GM21825 (cell line): ENCODE measurements around the gene FAM210B.
"Not testable (repeated sequence)": the region's sequence is repeated elsewhere in the genome, so short reads cannot be mapped to it uniquely, and the experiment has no call there.

Experiments
- ATAC-seq: cut with Tn5 transposase; IDR thresholded peaks from one replicate; pipeline ENCODE4 v1.9.1; 2021; ENCODE audit warnings: mild to moderate bottlenecking, moderate library complexity; ENCODE audit not compliant: unreplicated experiment

Gene FAM210B

DNA sequence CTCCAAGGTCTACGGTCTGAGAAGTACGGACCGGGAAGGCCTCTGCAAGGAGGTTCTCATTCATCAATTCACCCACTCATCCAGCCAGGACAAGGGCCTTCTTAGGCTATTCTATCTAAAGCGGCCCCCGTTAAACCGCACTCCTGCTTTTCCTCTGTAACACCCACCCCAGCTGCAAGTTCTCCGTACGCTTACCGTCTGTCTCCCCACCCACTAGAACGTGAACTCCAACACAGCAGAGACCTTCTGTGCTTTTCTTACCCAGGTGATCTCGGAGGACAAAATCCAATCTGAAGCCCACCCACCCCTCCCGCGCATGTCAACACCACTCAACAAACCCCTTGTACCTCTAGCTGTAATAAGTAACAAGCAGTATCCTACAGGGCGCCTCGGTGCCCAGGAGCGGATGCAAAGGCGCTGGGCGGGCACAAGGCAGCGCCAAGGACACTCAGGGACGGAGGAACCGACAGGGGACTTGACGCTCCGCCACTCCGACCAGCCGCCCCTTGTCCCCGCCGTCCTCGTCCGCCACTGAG lies 32.9 kb downstream of the FAM210B start:
- peak; percentile 39 for ATAC-seq

DNA sequence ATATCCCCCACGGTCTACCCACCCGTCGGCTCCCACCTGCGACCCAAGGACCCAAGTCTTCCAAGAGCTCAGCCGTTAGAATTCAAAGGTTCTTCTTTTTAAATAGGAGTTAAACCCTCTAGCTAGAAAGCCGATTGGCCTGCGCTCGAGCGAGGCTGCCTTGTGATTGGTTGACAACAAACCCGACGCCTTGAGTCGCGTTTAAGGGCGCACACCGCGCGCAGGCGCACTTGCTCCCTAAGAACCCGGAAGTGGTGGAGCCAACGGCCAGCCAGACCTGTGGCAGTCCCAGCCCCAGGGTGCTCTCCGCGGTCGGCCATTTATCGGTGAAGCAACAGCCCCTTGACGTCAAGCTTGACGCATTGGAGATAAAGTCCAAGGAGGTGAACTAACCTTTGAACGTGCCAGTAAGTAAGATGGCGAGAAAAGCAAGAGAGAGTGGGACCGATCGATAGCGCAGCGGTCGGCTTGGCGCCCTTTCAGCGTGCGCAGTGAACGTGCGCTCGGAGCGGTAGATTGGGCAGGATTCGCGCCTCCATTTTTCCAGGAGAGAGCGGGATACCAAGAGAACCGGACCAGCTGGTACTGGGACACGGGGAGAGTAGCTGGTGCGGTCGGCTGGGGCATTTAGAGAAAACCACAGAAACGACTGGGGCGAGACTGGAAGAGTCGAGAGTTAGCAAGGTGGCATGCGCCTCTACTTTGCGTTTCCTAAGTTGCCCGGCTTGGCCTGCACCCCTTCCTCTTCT lies 33.5 kb downstream of the FAM210B start, which contains the start of the genes AURKA and CSTF1:
AURKA (minus strand) TSS at position 84 of the 749 bp plus-strand sequence. CDS start 4,018 bp downstream, outside the sequence.
CSTF1 (plus strand) TSS at position 514 of the 749 bp plus-strand sequence. CDS start 2,908 bp downstream, outside the sequence.
- peak; percentile 92 for ATAC-seq

DNA sequence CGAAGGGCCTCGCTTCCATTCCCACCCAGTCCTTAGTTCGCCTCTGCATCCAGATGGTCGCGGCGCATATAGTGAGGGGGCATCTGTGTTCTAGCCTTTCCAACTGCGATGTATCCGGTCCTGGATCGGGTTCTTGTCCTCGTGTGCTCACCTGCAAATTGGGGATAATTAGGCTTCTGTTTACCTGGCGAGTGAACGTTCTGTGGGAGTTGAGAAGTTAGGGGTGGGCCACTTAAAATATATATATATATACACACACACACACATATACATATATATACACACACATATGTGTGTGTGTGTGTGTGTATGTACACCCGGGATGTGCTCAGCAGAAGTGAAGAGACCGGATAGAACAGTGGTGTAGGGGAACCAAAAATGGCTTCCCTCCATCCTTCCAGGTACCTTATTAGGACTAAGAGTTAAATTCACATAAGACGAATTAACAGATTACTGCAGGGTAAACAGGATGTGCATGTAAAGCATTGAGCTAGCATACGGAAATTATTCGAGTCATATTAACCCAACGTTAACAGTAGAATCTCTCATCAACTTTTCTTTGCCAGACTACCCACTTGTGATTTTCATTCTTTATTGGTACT lies 34.2 kb downstream of the FAM210B start:
- ATAC-seq: no peak

DNA sequence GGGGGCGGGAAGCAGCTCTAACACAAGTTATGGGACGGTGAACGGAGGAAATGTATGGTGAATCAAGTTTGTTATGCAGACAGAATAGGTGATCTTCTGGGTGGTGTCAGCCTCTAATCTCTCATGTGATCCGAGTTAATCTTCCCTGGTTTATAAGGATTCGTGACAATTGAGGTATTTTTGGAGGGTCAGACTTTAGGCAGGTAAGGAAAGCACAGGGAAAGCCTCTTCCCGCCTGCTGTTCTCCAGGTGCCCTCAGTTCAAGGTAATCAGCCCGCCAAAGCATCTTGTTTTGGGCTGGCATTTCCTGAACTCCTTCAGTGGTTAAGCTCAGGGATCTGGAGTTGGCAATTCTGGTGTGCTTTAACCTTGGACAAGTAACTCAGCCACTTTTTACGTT lies 34.9 kb downstream of the FAM210B start:
- no peak for ATAC-seq

DNA sequence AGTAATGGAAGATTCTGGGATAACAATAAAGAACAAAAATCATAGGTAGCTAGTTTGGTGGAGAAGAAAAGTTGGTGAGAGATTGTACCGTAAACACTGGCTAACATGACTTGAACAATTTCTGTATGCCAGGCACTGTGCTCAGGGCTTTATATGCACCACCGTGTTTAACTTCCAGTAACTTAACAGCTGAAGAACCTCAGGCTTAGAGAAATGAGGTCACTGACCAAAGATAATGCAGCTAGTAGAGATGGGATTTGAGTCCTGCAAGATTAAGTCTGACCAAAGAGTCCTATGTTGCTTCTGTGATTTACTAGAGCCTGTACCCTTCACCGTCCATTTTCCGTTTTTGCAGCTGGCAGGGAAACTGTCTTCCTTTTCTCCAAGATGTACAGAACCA lies 36.4 kb downstream of the FAM210B start:
- ATAC-seq: no peak

DNA sequence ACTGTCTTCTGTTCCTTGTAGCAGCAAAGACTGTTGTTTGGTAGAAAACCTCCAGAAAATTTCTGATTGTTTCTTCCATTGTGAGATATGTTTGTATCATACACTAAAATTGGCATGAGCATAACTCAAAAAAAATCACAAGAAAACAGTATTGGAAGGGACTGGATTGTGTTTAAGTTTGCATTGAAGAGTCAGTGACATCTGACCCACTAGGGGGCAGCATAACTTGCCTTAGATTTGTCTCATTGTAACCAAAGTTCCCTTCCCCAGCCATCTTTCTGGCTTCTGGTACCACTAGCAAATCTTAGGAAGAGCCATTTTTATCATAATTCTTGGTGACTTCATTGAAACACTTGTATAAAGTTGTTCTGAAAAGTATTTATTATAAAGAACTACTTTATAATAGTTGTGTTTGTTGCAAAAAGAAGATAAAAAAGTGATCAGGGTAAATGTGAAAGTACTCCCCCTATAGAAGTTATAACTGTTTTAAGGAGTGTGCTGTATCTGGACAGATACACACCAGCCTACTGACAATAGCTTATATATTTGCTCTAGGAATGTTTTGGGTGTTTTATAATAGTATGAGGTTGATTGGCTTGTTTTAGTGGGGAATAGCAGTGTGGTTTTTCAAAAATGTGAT lies 41.3 kb downstream of the FAM210B start:
- ATAC-seq: peak; percentile 73

DNA sequence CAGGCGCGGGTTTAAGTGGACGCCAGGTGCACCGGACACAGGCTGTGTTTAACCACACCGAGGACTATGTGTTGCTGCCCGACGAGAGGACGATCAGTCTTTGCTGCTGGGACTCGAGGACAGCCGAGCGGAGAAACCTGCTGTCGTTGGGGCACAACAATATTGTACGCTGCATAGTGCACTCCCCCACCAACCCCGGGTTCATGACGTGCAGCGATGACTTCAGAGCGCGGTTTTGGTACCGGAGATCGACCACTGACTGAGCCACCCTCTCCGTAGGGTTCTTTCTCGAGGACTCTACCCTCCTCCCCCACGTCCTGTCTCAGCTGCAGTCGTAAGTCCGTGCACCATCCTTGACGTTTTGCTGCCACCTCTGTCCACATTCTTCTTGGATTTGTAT lies 44.7 kb downstream of the FAM210B start:
- ATAC-seq: no peak

DNA sequence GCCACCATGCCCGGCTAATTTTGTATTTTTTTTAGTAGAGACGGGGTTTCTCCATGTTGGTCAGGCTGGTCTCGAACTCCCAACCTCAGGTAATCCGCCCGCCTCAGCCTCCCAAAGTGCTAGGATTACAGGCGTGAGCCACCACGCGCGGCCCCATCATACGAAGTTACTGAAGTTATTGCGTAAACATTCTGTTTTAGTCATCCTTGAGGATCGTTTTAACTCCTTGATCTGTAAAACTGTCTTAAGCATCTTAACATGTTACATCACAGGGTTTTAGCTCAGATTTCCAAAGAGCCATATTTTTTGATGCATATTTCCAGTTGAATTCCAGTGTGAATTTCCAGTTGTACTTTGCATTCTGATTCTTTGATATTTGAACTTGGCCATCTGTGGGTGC lies 46.6 kb downstream of the FAM210B start:
- ATAC-seq: not testable (repeated sequence)

DNA sequence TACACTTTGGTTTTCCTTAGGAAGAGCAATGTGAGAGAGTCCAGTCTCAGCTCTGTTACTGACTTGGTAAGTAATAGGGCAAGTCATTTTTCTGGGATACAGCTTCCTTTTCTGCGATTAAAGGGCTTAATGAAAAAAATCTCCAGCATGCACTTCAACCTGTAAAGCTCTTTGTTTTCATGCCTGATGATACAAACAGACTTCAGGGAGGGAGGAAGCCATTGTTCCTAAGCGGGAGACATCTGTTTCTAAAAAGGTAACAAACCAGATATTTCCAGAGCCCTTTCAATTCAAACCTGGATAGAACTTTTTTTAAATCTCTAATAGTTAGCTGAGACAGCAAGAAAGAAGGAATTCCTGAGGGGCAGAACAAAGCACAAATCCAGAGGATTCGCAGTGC lies 48.1 kb downstream of the FAM210B start:
- ATAC-seq: no peak

DNA sequence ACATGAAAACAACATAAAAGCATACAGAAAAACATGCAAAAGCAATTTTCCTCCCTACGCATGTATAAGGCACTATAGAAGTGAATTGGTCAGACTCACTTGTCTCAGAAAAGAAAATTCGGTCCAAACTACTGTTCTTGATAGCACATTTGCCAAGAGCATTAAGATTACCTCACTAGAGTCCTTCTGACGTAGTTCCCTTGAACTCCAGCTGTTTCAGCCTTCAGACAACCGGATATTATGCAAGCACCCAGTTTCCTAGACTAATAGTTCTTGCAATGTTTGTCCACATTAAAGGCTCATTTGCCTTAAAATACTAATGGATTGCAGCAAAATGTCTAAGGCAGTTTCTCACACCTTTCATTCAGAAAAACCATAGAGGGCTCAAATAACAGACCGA lies 50.7 kb downstream of the FAM210B start:
- ATAC-seq: no peak

DNA sequence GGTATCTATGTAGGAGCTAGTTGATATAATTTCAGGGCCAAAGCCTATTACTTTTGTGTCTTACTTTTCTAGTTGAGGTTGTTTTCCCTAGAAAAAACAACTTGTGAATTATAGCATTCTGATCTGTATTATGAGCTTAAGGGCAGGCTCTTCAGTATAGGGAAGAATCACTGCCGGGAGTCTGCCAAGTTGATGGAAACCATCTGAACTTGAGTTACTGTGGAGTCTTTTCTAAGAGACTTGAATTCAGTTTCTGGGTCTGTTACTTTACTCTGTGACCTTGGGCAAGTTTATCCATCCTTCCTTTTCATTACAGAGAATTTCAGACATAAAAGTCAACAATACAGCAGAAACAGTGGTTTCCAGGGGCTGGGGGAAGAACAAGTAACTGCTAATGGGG lies 51.2 kb downstream of the FAM210B start:
- no peak for ATAC-seq

DNA sequence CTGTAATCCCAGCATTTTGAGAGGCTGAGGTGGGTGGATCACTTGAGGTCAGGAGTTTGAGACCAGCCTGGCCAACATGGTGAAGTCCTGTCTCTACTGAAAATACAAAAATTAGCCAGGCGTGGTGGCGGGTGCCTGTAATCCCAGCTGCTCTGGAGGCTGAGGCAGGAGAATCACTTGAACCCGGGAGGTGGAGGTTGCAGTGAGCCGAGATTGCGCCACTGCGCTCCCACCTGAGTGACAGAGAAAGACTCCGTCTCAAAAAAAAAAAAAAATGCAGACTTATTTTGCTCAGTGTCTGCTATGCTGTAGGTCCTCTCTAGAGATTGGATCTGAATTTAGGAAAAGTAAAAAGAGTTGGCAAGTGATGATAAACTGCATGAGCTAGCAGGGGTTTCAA lies 52.5 kb downstream of the FAM210B start:
- not testable (repeated sequence) for ATAC-seq

DNA sequence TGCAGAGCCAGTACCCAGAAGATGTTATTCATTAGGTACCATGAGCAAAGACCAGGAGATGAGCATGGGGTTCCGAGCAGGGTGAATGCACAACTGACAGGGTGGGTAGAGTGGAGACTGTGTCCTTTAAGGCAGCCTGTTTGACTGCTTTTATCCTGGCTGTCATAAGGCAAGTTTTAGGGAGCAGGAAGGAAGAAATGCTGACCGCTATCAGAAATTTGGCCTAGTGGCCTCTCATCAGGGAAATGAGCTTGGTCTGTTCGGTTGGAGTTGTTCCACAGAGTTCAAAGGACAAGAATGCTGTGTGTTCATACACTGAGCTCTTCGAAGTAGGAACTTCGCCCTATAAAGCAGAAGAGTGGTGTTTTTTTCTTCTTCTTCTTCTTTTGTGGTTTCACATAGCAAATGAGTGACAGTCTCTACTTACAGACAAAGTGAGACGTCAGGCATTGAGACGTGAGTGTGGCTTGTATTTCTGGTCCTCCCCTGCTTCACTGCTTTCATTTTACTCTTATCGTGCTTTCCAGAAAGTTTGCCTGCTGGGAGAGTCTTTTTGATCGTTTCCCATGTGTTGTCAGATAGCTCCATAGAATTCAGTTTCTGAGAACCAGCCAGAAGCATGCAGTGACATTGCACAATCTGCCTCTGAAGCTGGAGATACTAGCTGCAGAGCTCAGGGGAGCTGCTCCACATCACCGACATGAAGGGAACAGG lies 53.1 kb downstream of the FAM210B start, which contains the start of gene CASS4:
CASS4 (plus strand) TSS at position 502 of the 714 bp plus-strand sequence; CDS start at position 701, 199 bp downstream.
- ATAC-seq: peak; percentile 71

DNA sequence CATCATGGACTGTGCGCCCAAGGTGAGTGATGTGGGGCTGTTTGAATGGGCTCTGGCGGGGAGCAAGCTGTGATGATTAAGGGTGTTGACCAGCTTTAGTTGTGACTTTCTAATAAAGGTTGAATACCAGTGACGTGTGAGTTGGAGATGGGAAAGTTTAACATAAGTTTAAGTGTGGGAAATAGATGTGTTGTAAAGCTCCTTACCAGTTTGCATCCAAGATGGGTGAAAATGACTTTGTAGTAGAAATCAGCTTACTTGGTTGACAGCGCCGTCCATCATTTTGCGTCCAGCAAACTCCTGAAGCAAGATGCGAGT lies 53.7 kb downstream of the FAM210B start:
- ATAC-seq: no peak

DNA sequence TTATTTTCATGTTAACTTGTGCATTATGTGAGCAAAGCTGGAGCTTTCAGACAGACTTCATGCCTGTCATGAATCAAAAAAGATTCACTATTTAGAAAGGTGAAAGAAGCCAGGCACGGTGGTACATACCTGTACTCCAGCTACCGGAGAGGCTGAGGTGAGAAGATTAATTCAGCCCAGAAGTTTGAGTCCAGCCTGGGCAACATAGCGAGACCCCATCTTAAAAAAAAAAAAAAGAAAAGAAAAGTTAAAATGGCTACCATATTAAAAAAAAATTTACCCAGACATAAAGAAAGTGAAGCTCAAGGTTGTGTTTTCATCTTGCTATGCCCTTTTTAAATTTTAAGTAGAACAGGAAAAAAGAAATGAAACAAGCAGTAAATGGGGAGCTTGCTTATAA lies 54.2 kb downstream of the FAM210B start:
- ATAC-seq: no peak

DNA sequence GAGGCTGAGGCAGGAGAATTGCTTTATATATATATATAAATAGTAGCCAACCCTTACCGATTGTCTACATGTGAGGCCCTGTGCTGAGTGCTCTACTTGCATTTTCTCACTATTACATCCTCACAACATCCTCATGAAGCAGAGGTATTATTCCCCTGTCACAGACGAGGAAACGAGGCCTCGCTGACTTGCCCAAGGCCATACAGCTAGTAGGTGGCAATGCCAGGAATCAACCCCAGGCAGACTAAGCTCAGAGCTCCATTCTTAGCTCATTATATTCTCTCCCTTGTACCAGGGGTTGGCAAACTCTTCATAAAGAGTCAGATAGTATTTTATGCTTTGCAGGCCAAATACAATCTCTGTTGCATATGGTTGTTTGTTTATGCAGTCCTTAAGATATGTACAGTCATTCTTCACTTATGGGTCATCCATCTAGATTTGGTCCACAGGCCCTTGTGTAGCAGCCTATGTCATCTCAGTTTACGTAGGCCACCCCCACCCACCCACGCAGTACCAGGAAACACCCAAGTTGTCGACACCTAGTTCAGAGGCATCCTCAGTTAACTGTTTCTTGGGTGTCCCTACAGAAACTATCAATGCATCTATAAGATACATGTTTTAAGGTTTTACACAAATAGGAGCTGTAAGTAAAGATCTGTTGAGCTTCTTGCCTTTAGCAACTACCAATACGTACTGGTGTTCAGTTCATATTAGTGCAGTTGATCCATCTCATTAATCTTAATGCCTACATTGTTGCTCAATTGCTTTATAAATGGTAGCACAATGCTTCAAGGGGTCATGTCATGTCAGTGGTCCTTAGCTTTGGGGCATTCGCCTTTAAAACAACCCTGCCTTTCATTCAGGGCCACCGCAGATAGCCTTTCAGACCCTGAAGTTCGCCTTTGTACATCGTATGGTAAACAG lies 56.3 kb downstream of the FAM210B start:
- ATAC-seq: no peak

DNA sequence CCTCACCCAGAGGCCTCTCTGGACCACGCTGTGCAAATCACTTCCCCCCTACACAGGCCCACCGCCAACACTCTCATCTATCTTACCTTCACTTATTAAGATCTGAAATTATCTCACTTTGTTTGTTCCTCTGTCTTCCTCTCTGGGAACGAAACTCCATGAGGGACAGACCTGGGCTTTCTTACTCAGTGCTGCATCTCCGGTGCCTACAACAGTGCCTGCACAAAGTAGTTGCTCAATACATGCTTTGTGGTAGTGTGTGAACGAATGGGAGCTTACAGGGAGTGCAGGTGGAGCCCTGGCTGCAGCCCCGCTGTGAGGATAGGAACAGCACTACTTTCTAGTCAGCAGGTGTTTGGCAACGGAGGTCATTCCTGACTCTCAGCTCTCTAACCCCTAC lies 58.6 kb downstream of the FAM210B start:
- ATAC-seq: no peak

DNA sequence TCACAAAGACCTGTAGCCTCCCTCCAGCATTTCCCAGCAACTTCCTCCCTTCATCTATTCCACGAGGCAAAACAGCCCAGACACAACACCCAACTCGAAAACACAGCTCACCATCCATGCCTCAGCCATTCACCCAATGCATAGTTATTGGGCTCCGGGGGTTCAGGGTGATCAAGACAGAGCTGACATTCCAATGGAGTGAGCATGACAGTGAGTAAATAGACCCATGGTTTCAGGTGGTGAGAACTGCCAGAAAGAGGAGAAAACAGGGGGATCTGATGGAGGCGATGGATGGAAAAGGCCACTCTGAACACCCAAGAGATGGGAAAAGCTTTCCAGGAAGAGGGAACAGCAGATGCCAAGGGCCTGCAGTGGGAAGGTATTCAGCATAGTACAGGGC lies 59.1 kb downstream of the FAM210B start:
- no peak for ATAC-seq
